Neutrophil (primary cell): ENCODE data around the gene ATP6V1E1.

Experiments used
- H3K27ac ChIP-seq: fragments of 200-600 bp; sonication (generic); 2 replicates; pipeline ENCODE4 v1.5.1; 2016; ENCODE audit warnings: mild to moderate bottlenecking, moderate library complexity
- H3K27me3 ChIP-seq: fragments of 200-600 bp; sonication (generic); 2 replicates; pipeline ENCODE4 v1.6.0; 2016; ENCODE audit warnings: mild to moderate bottlenecking
- H3K36me3 ChIP-seq: fragments of 200-600 bp; sonication (generic); 2 replicates; pipeline ENCODE4 v1.5.1; 2017
- H3K4me1 ChIP-seq, 2 experiments: fragments of 200-600 bp in 1 of 2; sonication (generic) in 1 of 2; 1 replicate in 1 of 2; 2 replicates in 1 of 2; pipeline versions ENCODE4 v1.5.1 to v1.6.1; 2013 to 2016; ENCODE audit warnings: low read depth in 1 of 2, low read length in 1 of 2, mild to moderate bottlenecking in 1 of 2, moderate library complexity in 1 of 2; ENCODE audit not compliant: control insufficient read depth in 1 of 2, insufficient read depth in 1 of 2
- H3K4me3 ChIP-seq, 2 experiments: fragments of 200-600 bp in 1 of 2; sonication (generic) in 1 of 2; 1 replicate in 1 of 2; 2 replicates in 1 of 2; pipeline ENCODE4 v1.5.1; 2013 to 2016; ENCODE audit warnings: low read depth in 1 of 2, low read length in 1 of 2, mild to moderate bottlenecking in 1 of 2, moderate library complexity in 1 of 2
- H3K9me3 ChIP-seq: fragments of 200-600 bp; sonication (generic); 2 replicates; pipeline ENCODE4 v1.5.1; 2016
- CTCF ChIP-seq: fragments of 200-600 bp; sonication (generic); IDR thresholded peaks from 2 replicates; pipeline ENCODE4 v1.5.1; 2016; ENCODE audit warnings: antibody characterized with exemption

The ATP6V1E1 gene

GRCh38 chr22:17587629-17588028 lies 40.9 kb downstream of the ATP6V1E1 start:
- H3K27me3 ChIP-seq: no peaks in the 10 kb centered on the region
- H3K36me3 ChIP-seq: peaks cover 35% of the 10 kb centered on the region
- H3K27ac ChIP-seq: no peak overlapping the region
- H3K9me3 ChIP-seq: no peaks in the 10 kb centered on the region
- no peak for TF ChIP-seq CTCF
- H3K4me1 ChIP-seq: no peaks in the 10 kb centered on the region
- H3K4me3 ChIP-seq: no peak overlapping the region

GRCh38 chr22:17586831-17587440 lies 41.6 kb downstream of the ATP6V1E1 start:
- H3K4me3 ChIP-seq: no peak overlapping the region
- H3K4me1 ChIP-seq: no peaks in the 10 kb centered on the region
- H3K9me3 ChIP-seq: no peaks in the 10 kb centered on the region
- H3K36me3 ChIP-seq: peaks cover 28% of the 10 kb centered on the region
- no peak for TF ChIP-seq CTCF
- no peaks in the 10 kb centered on the region for H3K27me3 ChIP-seq
- H3K27ac ChIP-seq: no peak overlapping the region

- Histone ChIP-seq H3K4me3 (no peak overlapping the region), H3K9me3 (no peaks in the 10 kb centered on the region), H3K27ac (no peak overlapping the region), H3K27me3 (no peaks in the 10 kb centered on the region), H3K36me3 (no peaks in the 10 kb centered on the region), H3K4me1 (no peaks in the 10 kb centered on the region)
- no peak for TF ChIP-seq CTCF
These were observed 45.4 kb downstream of the ATP6V1E1 start for GRCh38 chr22:17583151-17583550.

- Histone ChIP-seq H3K36me3 (no peaks in the 10 kb centered on the region), H3K9me3 (no peaks in the 10 kb centered on the region)
- no peak for TF ChIP-seq CTCF
These were observed 46.9 kb downstream of the ATP6V1E1 start for GRCh38 chr22:17581631-17582030.

GRCh38 chr22:17581056-17581455 lies 47.5 kb downstream of the ATP6V1E1 start:
- Histone ChIP-seq H3K4me3 (no peak overlapping the region), H3K36me3 (no peaks in the 10 kb centered on the region), H3K9me3 (no peaks in the 10 kb centered on the region), H3K4me1 (no peaks in the 10 kb centered on the region), H3K27me3 (no peaks in the 10 kb centered on the region), H3K27ac (no peak overlapping the region)
- TF ChIP-seq CTCF: no peak

More at GRCh38 chr22:17581631-17582030, 46.9 kb downstream of the ATP6V1E1 start:
- Histone ChIP-seq H3K27ac (no peak overlapping the region), H3K27me3 (no peaks in the 10 kb centered on the region), H3K4me1 (no peaks in the 10 kb centered on the region), H3K4me3 (no peak overlapping the region)
